HG02852 (cell line): Measurements from ENCODE around the gene SLC5A2.

Experiments
- ATAC-seq: cut with Tn5 transposase; IDR thresholded peaks from one replicate; pipeline ENCODE4 v1.9.1; 2021; ENCODE audit warnings: mild to moderate bottlenecking, moderate library complexity; ENCODE audit not compliant: unreplicated experiment

The SLC5A2 gene

DNA sequence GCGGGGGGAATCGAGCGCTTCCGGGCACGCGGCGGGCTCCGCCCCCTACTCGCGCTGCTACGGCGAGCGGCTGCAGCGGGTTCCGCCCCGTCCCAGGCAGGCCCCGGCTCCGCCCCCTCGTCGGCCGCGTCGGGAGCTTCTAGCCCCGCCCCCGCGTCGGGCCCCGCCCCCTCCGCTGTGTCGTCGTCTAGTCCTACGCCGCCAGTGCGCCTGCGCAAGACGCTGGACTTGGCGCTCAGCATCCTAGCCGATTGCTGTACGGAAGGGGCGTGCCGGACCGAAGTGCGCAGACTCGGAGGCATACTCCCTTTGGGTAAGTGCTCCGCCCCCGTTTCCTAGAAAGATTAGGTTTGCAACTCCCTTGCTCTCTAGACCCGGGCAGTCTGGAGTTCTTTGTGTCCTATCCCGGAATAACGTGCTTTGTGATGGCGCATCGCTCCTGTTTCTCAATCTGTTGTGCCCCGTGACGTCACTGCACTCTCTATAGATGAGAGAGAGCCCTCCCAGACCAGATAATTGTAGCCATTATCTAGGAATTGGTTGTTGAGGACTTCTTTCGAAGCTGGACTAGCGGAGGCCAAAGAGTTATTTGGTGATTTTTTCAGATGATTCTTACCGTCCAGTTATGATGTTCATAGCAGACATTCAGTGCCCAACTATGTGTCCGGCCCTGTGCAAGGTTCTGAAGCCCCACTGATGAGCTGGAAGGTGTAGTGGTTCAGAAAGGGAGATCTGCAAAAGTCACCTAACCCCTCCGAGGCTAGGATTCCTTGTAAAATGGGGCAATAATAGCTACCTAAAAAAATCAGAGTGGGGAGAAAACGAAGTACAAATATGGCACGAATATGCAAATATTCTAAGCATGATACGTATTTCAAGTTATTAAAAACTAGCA, 23.0 kb upstream of the SLC5A2 start:
- peak; percentile 66 for ATAC-seq

GRCh38 chr16:31460582-31461002, 22.3 kb upstream of the SLC5A2 start:
- ATAC-seq: no peak

- ATAC-seq: no peak
These were observed 21.6 kb upstream of the SLC5A2 start for GRCh38 chr16:31461201-31461920.

- no peak for ATAC-seq
These were observed 20.8 kb upstream of the SLC5A2 start for GRCh38 chr16:31461921-31462804.

DNA sequence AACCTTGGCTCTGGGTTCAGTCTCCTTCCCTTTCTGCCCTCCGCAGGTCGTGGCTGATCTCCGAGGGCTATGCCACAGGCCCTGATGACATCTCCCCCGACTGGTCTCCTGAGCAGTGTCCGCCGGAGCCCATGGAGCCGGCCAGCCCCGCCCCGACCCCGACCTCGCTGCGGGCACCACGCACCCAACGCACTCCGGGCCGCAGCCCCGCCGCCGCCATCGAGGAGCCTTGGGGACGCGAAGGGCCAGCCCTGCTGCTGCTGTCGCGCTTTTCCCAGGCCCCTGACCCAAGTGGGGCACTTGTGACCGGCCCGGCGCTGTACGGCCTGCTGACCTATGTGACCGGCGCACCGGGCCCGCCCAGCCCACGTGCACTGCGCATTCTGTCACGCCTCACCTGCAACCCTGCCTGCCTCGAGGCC, 18.6 kb upstream of the SLC5A2 start:
- no peak for ATAC-seq

GRCh38 chr16:31464781-31465260, 18.1 kb upstream of the SLC5A2 start:
- ATAC-seq: no peak

- ATAC-seq: no peak
These were observed 17.0 kb upstream of the SLC5A2 start for GRCh38 chr16:31465788-31466370.

DNA sequence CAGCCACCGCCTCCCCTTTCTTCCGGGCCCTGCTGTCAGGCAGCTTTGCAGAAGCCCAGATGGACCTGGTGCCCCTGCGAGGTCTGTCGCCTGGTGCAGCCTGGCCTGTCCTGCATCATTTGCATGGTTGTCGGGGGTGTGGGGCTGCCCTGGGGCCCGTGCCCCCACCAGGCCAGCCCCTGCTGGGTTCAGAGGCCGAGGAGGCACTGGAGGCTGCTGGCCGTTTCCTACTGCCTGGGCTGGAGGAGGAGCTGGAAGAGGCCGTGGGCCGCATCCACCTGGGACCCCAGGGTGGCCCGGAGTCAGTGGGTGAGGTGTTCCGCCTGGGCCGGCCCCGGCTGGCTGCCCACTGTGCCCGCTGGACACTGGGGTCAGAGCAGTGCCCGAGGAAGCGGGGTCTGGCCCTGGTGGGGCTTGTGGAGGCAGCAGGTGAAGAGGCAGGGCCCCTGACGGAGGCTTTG, 16.5 kb upstream of the SLC5A2 start:
- no peak for ATAC-seq

DNA sequence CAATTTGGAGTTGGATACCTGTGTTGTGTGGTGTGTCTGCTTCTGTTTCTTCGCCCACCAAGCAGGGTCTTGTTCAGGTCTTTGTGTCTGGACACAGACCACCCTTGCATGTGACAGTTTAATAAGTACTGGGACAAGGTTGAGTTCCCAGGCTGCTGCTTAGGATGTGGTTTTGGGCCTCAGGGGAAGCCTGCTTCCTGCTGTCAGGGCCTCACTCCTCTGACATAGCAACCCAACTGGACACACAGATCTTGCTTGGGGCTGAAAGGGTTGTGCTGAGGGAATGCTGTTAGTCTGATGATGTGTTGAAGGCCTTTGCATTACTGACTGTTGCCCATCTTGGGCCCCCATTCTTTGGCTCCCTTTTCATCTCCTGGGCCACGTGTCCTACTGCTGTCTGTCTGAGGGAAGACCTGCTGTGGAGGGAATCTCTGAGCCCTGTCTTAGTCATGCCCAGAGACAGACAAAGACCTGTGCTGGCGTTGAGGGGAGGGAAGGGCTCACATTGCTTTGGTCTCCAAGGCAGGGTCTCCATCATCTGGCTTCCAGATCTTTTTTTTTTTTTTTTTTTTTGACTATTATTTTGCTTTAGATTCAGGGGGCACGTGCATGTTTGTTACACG, 15.7 kb upstream of the SLC5A2 start:
- no peak for ATAC-seq

DNA sequence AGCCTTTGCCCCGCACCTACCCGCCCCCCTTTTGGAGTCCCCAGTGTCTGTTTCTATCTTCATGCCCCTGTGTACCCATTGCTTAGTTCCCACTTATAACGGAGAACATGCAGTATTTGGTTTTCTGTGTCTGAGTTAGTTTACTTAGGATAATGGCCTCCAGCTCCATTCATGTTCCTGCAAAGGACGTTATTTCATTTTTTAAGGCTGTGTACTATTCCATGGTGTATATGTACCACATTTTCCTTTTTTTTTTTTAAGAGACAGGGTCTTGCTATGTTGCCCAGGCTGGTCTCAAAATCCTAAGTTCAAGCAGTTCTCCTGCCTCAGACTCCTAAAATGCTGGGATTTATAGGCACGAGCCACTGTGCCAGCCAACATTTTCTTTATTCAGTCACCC, 15.1 kb upstream of the SLC5A2 start:
- no peak for ATAC-seq

GRCh38 chr16:31470615-31471014, 12.3 kb upstream of the SLC5A2 start:
- no peak for ATAC-seq

DNA sequence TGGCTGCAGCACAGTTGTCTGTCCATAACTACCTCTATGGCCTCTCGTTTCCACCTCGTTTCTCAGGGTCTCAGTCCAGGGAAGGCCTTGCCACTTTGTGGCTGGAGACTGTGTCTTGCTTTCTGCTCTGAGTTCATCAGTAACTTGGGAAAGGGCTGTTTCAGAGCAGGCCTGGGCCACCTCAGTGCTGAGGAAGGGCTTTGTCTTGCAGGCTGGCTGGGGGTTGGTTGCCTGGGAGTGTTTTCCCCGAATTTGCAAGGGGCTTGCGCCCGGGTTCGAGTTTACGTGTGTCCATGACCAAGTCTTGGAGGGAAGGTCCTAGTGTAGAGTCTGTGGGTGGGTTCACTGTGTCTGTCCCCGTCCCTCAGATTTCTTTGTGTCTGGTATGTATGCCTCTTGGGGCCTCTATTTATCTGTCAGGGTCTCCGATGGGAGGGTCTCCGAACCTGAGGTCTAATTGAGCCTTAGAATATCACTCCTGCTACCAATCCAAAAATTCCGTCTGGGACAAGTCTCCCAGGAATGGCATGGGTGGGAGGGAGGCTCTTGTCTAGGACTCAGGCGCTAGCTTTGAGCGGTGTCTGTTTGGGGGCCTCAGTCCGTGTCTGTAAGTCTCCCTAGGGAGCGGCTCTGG, 11.6 kb upstream of the SLC5A2 start:
- ATAC-seq: no peak

- ATAC-seq: no peak
These were observed 10.8 kb upstream of the SLC5A2 start, which contains the start of gene TGFB1I1 for GRCh38 chr16:31471875-31472708. Gene TGFB1I1, plus strand, starts transcription at chr16:31472152. Its CDS starts 37 bp downstream, at chr16:31472189.

DNA sequence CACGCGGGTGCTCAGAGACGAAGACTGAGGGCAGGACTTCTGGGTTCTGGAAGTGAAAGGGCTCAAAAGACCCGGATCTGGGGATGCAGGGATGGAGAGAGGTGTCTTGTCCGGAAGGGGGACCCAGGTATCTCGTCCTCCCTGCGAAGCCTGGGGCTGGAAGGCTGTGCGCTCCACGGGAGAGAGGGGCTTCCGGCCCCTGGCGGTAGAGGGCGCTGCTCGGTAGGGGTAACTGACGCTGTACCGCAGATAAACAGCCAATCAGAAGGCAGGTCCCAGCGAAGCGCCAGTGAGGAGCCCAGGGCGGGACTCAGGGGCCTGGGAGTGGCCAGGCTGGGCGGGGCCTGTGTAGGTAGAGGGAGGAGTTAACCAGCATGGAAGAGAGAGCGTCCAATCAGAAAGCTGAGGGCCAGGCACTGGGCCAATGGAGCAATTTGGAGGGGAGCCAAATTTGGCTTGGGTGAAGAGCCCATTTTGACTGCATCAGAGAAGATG, 10.2 kb upstream of the SLC5A2 start:
- ATAC-seq: no peak

DNA sequence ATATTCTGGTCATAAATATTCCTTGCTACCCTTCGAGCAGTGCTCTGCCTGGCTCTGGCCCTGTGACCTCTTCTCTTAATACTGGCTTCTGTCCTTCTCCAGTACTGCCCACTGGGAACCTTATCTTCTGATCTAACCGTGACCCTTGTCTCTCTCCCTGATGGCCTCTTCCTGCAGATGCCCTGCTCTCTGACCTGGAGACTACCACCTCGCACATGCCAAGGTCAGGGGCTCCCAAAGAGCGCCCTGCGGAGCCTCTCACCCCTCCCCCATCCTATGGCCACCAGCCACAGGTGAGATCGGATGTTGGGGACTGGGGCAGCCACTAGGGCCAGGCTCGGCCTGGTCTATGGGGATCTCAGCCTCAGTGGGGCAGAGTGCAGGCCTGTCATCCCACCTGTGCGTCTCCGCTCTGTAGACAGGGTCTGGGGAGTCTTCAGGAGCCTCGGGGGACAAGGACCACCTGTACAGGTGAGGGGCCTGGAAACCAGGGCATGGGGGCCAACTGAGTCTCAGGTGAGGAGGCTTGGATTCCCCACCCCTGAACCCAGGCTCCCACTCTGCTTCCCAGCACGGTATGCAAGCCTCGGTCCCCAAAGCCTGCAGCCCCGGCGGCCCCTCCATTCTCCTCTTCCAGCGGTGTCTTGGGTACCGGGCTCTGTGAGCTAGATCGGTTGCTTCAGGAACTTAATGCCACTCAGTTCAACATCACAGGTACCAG, 9.5 kb upstream of the SLC5A2 start:
- no peak for ATAC-seq

DNA sequence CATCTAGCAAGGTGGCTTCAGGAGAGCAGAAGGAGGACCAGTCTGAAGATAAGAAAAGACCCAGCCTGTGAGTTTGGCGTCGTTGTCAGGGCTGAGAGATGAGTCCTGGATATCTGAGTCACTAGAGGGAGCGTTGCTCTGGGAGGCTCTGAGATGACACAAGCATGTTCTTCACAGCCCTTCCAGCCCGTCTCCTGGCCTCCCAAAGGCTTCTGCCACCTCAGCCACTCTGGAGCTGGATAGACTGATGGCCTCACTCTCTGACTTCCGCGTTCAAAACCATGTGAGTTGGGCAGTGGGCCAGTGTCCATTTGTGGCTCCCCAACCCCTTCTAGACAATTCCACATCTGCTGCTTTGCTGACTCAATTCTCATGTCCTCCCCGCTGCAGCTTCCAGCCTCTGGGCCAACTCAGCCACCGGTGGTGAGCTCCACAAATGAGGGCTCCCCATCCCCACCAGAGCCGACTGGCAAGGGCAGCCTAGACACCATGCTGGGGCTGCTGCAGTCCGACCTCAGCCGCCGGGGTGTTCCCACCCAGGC, 8.7 kb upstream of the SLC5A2 start:
- ATAC-seq: no peak
